ENCODE data around the gene PAIP2B. TPM values are rescaled to one million over a fixed set of nuclear protein-coding genes. Genes with fewer than 3 reads are reported as not detected.
A peak's percentile ranks its signal among the peaks of the same experiment; 100 is the strongest.

The PAIP2B gene
- total and polyA plus RNA-seq, 10 of the 15 experiments (the other 5 are each of a cell fraction or from before 2014, with no cell fraction given), result 0.06 to 0.79 (median 0.32) TPM

GRCh38 chr2:71226965-71227560, at the start of gene PAIP2B (continued):
- TF ChIP-seq USF2 (IDR thresholded peaks at IDR 0.05; ENCODE audit: borderline replicate concordance, low read depth, low read length) (no peak), BHLHE40 (IDR thresholded peaks at IDR 0.05; ENCODE audit: borderline replicate concordance in 1 of 2, low read depth in 2 of 2, low read length in 1 of 2) (no peak), RBBP5 (conservative IDR thresholded peaks at IDR 0.05) (no peak), SIX5 (IDR thresholded peaks at IDR 0.05; ENCODE audit: low read depth, low read length, severe bottlenecking) (no peak), ATF2 (IDR thresholded peaks at IDR 0.05; ENCODE audit: low read length) (no peak), CUX1 (IDR thresholded peaks at IDR 0.05; ENCODE audit: insufficient replicate concordance, low read depth, low read length) (no peak), CREM (IDR thresholded peaks at IDR 0.05; ENCODE audit: low read depth) (peak; percentile 41), TCF12 (IDR thresholded peaks at IDR 0.05; ENCODE audit: low read depth, low read length) (no peak), MTA3 (IDR thresholded peaks at IDR 0.05; ENCODE audit: borderline replicate concordance, low read length) (no peak), BRCA1 (IDR thresholded peaks at IDR 0.05; ENCODE audit: low read depth, low read length) (no peak), YBX1 (IDR thresholded peaks at IDR 0.05) (no peak), ZBED1 (IDR thresholded peaks at IDR 0.05; ENCODE audit: borderline replicate concordance) (no peak), MEF2B (IDR thresholded peaks at IDR 0.05; ENCODE audit: partially characterized antibody, poor library complexity, severe bottlenecking) (no peak), NR2C2 (IDR thresholded peaks at IDR 0.05; ENCODE audit: borderline replicate concordance, control insufficient read depth, insufficient read length, low read depth) (no peak), GATAD2B (conservative IDR thresholded peaks at IDR 0.05; ENCODE audit: low read depth) (no peak), POLR2AphosphoS2 (IDR thresholded peaks at IDR 0.05; ENCODE audit: low read depth, low read length) (no peak), ZBTB40 (IDR thresholded peaks at IDR 0.05; ENCODE audit: borderline replicate concordance) (no peak), FOXM1 (IDR thresholded peaks at IDR 0.05; ENCODE audit: low read depth, low read length) (no peak), ZNF24 (IDR thresholded peaks at IDR 0.05) (no peak), IKZF2 (IDR thresholded peaks at IDR 0.05) (no peak)
